ENCODE measurements around the gene CD44. TPM values are rescaled to one million over a fixed set of nuclear protein-coding genes. Genes with fewer than 3 reads are reported as not detected.
A peak's percentile ranks its signal among the peaks of the same experiment; 100 is the strongest.

CD44 gene
- total RNA-seq, 1 experiment from 2014 or later: 200 TPM

- no peak for DNase-seq (ENCODE audit: low read depth)
These were observed 19.9 kb downstream of the CD44 start for GRCh38 chr11:35158701-35159510.

DNA sequence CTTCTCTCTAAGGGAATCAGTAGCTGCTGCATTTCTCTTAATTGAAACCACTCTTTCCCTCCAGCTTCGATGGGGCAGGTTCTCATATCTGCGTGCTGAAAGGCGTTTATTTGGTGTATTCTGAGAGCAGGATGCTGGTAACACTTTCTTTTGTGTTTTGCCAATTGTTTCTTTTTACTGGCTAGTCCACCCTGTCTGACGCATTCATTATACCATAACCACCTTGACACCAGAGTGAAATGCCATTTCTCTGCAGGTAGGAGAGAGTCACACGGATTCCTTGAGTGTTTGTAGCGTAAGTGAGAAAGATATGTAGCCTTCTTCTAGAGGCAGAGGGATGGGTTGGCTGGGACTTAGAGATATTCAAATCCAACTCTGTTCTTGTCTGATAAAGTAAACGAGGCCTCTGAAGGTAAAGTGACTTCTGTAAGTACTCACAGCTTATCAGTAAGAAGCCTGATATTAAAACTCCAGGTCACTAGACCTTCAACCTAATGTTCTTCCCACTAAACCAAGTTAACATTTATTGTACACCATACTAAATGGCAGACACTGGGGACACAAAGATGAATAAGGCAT, 21.4 kb downstream of the CD44 start:
- DNase-seq (ENCODE audit: low read depth): no peak

DNA sequence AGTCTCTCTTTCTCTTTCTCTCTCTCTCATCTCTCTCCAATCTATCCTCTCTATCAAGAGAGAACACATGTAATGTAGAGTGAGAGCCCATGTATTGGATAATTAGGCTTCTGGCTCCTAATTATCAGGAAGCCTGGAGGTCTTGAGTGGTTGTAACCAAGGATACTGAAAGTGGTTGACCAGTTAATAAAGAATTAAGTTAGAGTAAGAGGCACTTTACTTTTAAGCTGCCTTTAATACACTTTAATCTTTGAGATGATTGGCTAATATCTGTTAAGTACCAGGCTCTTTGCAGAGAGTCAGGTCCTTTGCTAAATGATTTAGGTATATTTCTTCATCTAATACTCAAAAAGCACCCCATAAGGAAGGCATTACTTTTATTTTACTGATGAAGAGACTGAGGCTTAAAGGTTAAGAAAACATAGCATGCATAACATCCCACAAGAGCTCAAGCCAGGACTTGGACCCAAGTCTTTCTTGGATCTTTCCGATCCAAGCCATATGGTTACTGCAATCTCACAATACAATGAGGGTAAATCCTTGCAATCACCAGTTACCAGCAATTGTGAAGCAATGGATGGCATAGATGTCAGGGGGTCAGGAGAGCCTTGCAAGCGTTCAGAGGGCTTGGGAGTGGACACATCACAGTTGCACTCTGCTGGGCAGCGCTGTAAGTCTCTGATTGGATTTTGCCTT, 22.1 kb downstream of the CD44 start:
- DNase-seq (ENCODE audit: low read depth): no peak

GRCh38 chr11:35162745-35163144, 23.8 kb downstream of the CD44 start:
- DNase-seq (ENCODE audit: low read depth): no peak

- peak; percentile 81 for DNase-seq (ENCODE audit: low read depth)
These were observed 24.2 kb downstream of the CD44 start for GRCh38 chr11:35163209-35163608.

DNA sequence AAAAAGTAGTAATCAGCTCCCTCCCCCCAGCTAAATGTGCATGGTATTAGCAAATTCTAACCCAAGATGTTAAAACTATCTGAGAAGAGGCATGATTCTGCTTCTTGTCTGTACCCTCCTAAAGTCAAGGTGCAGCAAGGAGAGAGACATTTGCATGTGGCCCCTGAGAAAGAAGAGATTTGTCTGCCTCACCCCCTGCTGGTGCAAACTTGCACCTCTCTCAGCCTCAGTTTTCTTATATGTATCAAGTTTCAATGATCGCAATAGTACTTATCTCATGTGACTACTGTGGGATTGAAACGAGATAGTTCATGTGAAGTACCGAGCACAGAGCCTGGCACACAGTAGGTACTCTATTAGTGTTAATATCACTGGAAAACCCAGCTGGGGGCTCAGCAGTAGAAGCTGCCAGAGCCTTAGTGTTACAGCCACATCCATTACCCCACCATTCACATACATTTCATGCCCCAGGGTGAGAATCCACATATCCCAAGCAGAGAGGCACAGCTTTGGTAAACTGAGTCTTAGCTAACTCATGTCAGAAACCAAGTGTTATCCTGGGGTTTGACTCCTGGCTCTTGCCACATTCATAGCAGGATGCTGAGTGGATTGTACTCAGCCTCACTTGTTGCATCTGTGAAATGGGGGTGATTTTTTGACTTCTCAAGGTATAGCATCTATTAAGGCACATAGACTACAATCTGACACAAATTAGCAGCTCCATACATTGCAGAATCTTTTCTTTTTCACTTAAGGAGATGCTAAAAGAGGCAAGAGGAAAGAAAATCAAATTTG, 24.9 kb downstream of the CD44 start:
- DNase-seq (ENCODE audit: low read depth): no peak

DNA sequence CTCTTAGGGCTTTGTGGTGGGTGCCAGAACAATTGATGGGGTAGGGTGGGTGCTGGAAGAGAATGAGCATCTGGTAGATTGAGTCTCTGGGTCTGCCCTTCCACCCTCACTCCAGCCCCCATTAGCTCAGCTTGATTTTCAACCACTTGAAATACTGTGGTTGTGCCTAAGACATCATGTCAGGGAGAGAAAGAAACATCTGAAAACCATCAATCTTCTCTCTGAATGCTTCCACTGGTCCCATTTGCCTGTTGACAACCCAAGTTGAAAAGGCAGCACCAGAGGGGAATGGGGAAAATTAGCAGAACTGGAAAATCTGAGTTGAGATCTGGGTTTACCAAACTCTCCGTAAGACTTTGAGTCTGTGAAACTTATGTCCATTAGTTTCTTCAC, 26.1 kb downstream of the CD44 start:
- DNase-seq (ENCODE audit: low read depth): no peak

DNA sequence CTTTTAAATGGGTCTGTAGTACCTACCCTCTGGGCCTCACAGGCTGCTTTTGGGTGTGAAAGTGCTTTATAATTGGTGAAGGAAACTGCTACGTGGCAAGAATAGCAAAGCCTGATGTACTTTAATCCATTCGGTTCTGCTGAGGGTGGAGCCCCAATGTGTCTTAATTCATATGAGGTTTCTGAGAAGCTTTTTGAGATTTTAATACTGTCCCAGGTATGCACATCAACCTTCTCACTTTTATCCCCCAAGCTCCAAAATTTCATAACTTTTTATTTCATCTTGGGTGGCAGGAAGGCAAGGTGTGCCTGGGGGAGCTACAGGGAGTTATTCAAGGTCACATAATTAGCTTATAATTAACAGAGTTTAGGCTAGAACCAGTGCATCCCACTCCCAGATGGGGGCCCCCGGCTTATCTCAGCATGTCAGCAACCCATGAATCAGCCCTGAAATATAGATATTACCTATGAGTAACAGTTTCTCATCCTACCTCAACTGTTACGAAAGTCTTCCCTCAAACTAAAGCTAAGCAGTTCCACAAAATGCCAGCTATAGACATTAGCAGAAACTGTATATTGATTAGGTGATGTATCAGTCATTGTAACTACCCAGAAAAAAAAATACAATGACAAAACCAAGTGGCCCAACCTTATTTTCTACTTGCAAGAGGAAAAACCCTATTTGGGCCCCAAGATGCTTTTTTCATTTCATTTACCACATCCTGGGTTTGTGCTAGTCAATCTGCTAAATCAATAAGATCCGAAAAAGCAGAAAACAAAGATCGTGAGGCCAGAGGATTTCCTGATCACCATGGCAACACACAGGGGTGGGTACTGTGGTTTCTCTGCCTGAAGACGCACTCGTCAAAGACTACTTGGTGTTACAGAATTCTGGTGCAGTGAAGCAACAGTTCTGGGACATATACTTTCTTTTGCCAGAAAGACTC, 26.7 kb downstream of the CD44 start:
- peak; percentile 78 for DNase-seq (ENCODE audit: low read depth)

GRCh38 chr11:35166369-35167360, 27.7 kb downstream of the CD44 start:
- DNase-seq (ENCODE audit: low read depth): peak; percentile 97

GRCh38 chr11:35167426-35167954, 28.5 kb downstream of the CD44 start:
- no peak for DNase-seq (ENCODE audit: low read depth)

DNA sequence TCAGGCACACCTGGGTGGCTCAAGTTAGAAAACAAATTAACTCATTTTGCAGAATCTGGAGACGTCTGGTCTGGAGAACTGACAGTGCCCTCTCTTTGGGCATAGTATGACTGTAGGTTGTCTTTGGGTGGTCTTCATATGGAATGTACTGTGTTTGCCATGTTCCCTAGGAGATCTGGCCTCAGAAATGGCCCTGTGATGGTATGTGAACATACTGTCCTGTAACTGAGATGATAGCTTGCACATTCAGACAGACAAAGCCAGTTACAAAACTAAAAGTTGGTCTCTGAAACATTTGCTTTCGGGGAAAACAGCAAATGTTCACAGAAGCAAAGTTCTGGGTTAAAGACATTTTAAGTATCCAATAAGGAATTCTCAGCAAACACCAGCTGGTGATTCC, 29.7 kb downstream of the CD44 start:
- no peak for DNase-seq (ENCODE audit: low read depth)

DNA sequence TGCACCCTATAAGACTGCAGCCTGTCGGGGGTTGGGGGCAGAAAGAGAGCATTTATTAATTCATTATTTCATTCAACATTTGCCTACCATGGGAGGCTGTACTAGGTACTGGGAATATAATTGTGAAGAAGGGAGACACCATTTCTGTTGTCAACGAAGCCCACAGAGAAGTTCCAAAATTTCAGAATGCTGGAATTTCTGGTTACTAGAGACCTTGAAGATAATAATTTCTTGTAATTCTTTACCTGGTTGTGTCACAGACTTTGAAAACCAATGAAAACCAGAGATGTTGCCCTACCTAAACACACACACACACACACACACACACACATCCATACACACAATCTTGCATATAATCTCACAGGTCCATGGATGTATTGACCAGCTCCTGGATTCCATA, 30.1 kb downstream of the CD44 start:
- DNase-seq (ENCODE audit: low read depth): no peak

- DNase-seq (ENCODE audit: low read depth): no peak
These were observed 30.8 kb downstream of the CD44 start for GRCh38 chr11:35169754-35170153.

DNA sequence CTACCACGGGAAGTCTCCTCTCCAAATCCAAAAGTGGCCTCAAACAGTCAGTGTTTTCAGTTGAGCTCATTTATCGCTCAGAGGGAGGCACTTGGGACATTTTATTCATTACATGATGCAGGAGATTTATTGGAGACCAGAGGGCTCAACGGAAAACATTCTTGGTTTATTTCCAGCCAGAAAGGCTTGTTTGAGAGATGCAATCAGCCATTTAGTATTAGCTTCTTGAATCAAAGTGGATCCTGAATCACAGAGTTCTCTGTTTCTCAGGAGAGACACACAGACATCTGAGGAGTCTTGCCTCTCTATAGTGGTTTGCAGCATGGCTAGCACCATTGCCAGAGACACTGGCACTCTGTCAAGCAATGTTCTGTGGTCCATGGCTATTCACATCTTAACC, 31.5 kb downstream of the CD44 start:
- no peak for DNase-seq (ENCODE audit: low read depth)

GRCh38 chr11:35171226-35171625, 32.3 kb downstream of the CD44 start:
- DNase-seq (ENCODE audit: low read depth): no peak

DNA sequence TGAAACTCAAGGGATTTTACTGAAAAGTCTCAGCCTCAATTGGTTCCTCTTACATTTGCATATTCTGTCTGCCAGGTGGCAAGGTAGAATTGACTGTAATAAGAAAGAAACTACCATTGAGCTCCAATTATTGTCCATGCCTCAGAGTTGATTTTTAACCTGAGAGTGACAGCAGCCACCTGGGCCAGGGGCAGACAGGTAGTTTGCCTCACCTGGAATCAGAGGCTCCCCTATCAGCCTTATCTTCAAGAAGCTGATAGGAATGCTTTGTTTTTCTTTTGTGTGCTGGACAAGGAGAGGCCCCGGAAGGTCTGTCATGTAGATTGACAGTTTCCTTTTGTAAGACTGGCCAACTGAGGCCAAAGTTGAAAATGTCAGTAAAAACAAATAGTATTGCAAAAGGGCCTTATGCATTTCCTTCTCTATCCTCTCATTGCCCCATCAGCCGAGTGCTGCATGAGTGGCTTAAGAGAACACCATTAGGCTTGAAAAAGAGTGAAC, 34.1 kb downstream of the CD44 start:
- no peak for DNase-seq (ENCODE audit: low read depth)

DNA sequence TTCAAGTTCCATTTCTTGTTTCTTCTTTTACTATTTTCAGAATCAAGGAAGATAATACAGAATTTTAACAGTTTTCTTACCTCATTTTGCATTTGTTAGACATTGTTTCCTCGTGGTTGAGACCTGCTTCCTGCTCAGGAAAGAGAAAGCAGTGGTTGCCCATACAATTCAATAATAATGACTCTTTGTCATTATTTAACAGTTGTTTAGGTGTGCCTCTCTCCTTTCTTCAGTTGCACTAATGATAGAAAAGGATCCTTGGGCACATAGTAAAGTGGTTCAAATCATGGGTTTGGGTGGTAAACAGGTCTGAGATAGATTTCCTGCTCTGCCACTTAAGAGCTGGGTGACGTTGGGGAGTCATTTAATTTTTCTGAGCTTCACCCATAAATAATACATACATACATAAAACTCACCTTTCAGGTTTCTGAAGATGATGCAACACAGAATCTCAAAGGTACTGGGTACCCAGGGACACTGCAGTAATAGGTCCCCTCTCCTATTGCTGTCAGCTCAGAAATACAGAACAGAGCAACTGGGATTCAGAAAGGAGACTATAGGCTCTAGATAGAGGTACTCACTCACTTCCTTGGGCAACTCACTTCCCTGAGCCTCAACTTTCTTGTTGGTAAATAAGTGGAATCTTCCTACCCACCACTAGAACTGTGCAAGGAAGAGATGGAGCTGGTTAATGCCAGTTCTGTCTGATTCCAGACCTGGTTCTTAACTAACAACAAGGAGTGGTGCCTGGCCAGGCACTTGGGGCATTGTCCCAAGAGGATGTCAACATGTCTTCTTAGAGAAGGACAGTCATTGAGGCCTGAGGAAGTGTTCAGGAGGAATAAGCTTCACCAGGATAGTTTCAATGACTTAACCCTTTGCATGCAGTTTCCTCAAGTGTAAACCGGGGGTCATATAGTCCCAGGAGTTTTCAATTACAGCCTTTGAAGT, 34.9 kb downstream of the CD44 start:
- DNase-seq (ENCODE audit: low read depth): no peak

- DNase-seq (ENCODE audit: low read depth): no peak
These were observed 35.7 kb downstream of the CD44 start for GRCh38 chr11:35174666-35175065.

Data from Daoy (cell line).